Measurements from ENCODE around the gene VAMP7.

The VAMP7 gene

GRCh38 chrX:155956649-155957048 is 75.5 kb downstream of the VAMP7 start:
- ChIA-PET CTCF (no interaction called here), POLR2A (no interaction called here)
- no peak overlapping the region for H3K4me3 ChIP-seq (ENCODE audit: low read depth, low read length)
- TF ChIP-seq, protein P1, sequence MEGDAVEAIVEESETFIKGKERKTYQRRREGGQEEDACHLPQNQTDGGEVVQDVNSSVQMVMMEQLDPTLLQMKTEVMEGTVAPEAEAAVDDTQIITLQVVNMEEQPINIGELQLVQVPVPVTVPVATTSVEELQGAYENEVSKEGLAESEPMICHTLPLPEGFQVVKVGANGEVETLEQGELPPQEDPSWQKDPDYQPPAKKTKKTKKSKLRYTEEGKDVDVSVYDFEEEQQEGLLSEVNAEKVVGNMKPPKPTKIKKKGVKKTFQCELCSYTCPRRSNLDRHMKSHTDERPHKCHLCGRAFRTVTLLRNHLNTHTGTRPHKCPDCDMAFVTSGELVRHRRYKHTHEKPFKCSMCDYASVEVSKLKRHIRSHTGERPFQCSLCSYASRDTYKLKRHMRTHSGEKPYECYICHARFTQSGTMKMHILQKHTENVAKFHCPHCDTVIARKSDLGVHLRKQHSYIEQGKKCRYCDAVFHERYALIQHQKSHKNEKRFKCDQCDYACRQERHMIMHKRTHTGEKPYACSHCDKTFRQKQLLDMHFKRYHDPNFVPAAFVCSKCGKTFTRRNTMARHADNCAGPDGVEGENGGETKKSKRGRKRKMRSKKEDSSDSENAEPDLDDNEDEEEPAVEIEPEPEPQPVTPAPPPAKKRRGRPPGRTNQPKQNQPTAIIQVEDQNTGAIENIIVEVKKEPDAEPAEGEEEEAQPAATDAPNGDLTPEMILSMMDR (IDR thresholded peaks at IDR 0.05; ENCODE audit: insufficient read depth, low read length, missing control alignments) = no peak
- no peak for DNase-seq (ENCODE audit: low read depth, low spot score)

DNA sequence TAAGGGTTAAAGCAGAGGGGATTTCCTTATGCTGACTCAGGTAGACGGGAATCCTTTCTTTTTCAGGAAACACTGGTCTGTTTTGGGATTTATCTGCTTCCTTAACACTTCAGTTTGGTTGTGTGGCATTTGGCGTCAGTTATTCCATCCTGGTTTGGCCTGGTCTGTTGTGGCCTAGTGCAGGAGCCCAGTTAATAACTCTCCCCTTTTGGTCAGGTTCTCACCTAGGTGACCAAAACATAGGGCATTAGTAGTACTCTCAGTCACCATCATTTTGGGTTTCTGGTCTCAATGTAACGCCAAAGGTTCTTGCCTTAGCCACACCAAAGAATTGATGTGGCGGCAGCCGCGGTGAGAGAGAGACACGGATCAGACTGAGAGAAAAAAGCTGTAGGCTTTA is 76.7 kb downstream of the VAMP7 start:
- POLR2A ChIA-PET = no interaction called here
- CTCF ChIA-PET = no interaction called here

GRCh38 chrX:155959018-155959587 is 78.0 kb downstream of the VAMP7 start:
- no peak overlapping the region for H3K4me3 ChIP-seq (ENCODE audit: low read depth, low read length)
- DNase-seq (ENCODE audit: low read depth, low spot score) = no peak
- CTCF ChIA-PET = no interaction called here

More for the DNA sequence above, 76.7 kb downstream of the VAMP7 start:
- DNase-seq (ENCODE audit: low read depth, low spot score) = no peak
- H3K4me3 ChIP-seq (ENCODE audit: low read depth, low read length) = no peak overlapping the region
- TF ChIP-seq, protein P1 (IDR thresholded peaks at IDR 0.05; ENCODE audit: insufficient read depth, low read length, missing control alignments) = no peak

DNA sequence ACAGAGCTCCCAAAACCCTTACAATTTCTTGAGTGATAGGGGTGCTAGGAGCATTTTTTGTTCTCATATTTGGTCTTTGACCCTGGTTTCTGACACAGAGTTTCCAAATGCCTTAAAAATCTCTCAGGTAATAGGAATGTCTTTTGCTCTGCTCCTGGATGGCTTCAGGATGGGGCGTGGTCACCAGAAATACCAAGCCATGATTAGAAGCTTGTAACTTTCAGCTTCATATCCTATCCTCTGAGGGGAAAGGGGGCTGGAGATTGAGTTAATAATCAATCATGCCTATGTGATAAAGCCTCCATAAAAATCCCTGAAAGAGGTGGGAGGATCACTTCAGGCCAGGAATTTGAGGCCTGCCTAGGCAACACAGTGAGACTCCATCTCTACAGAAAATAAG is 81.8 kb downstream of the VAMP7 start:
- ChIA-PET POLR2A (no interaction called here), CTCF (no interaction called here)
- H3K4me3 ChIP-seq (ENCODE audit: low read depth, low read length) = no peak overlapping the region
- no peak for DNase-seq (ENCODE audit: low read depth, low spot score)
- TF ChIP-seq, protein P1 (IDR thresholded peaks at IDR 0.05; ENCODE audit: insufficient read depth, low read length, missing control alignments) = no peak

More at GRCh38 chrX:155959018-155959587, 78.0 kb downstream of the VAMP7 start:
- POLR2A ChIA-PET = no interaction called here
- TF ChIP-seq, protein P1 (IDR thresholded peaks at IDR 0.05; ENCODE audit: insufficient read depth, low read length, missing control alignments) = no peak

- no peak overlapping the region for H3K4me3 ChIP-seq (ENCODE audit: low read depth, low read length)
- ChIA-PET CTCF (no interaction called here), POLR2A (no interaction called here)
- TF ChIP-seq, protein P1 (IDR thresholded peaks at IDR 0.05; ENCODE audit: insufficient read depth, low read length, missing control alignments) = no peak
- no peak for DNase-seq (ENCODE audit: low read depth, low spot score)
Measured at GRCh38 chrX:155966876-155967275, 85.7 kb downstream of the VAMP7 start.

DNA sequence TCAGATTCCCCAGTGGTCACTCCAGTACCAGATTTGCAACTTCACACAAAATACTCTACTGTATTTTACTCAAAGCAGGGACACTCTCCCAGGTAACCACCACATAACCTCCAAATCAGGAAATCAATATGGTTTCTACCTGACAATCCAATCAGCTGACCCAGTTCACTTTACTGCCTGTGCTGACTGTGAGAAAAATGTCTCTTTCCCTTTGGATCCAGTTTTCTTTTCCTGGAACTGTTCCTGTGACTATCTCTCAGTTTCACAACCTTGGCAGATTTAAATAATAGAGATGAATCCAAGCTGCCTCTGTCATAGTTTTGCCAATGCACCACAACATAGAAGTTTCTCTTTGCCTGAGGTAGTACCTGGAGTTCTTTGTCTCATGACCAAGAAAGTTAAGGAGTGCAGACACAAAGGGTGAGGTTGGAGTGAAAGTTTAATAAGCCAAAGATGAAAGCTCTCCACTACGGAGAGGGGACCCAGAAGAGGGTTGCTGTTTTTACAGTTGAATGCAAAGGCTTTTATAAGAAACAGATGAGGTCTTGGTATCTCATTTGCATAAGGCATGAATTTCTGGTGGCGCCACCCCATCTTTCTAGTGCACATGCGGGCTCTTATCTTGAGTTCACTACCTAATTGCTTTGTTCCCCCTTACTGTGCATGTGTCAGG is 86.6 kb downstream of the VAMP7 start:
- H3K4me3 ChIP-seq (ENCODE audit: low read depth, low read length) = no peak overlapping the region
- CTCF ChIA-PET = no interaction called here
- POLR2A ChIA-PET = no interaction called here
- DNase-seq (ENCODE audit: low read depth, low spot score) = no peak
- TF ChIP-seq, protein P1 (IDR thresholded peaks at IDR 0.05; ENCODE audit: insufficient read depth, low read length, missing control alignments) = no peak

Data from AG04449 (cell line).